H9 (cell line): ENCODE results near the gene ZNF521. TPM values are rescaled to one million over a fixed set of nuclear protein-coding genes. Genes with fewer than 3 reads are reported as not detected.

Experiments
- DNase-seq: peaks from one replicate; pipeline ENCODE4 v3.0.0-alpha.2; 2017
- H2AFZ ChIP-seq: one replicate; pipeline ENCODE4 v1.6.1; 2013; ENCODE audit warnings: mild to moderate bottlenecking, low read length, control low read depth, moderate library complexity
- H2AK5ac ChIP-seq: 2 replicates; pipeline ENCODE4 v1.6.1; 2013; ENCODE audit warnings: low read length, control low read depth, mixed read lengths; ENCODE audit not compliant: insufficient read length
- H2BK120ac ChIP-seq: one replicate; pipeline ENCODE4 v1.6.1; 2013; ENCODE audit warnings: low read depth, mild to moderate bottlenecking, low read length, control low read depth, inconsistent platforms; ENCODE audit not compliant: poor library complexity, severe bottlenecking
- H2BK12ac ChIP-seq: 2 replicates; pipeline ENCODE4 v1.6.1; 2013; ENCODE audit warnings: low read length, control low read depth, mixed read lengths, low read depth; ENCODE audit not compliant: insufficient read length
- H2BK15ac ChIP-seq: 2 replicates; pipeline ENCODE4 v1.6.1; 2013; ENCODE audit warnings: low read depth, low read length, control low read depth
- H2BK20ac ChIP-seq: one replicate; pipeline ENCODE4 v1.6.1; 2013; ENCODE audit warnings: low read depth, mild to moderate bottlenecking, low read length, control low read depth, inconsistent platforms; ENCODE audit not compliant: poor library complexity, severe bottlenecking
- H2BK5ac ChIP-seq: 2 replicates; pipeline ENCODE4 v1.6.1; 2013; ENCODE audit warnings: low read length, control low read depth, mixed read lengths; ENCODE audit not compliant: insufficient read length
- H3K14ac ChIP-seq: 2 replicates; pipeline ENCODE4 v1.6.1; 2013; ENCODE audit warnings: low read length, control low read depth; ENCODE audit not compliant: insufficient read depth
- H3K18ac ChIP-seq: 2 replicates; pipeline ENCODE4 v1.6.1; 2013; ENCODE audit warnings: low read depth, mild to moderate bottlenecking, mixed read lengths, low read length, control low read depth; ENCODE audit not compliant: insufficient read length
- H3K23ac ChIP-seq: 2 replicates; pipeline ENCODE4 v1.6.1; 2013; ENCODE audit warnings: low read length, control low read depth, mixed read lengths, low read depth; ENCODE audit not compliant: insufficient read length
- H3K23me2 ChIP-seq: 2 replicates; pipeline ENCODE4 v1.6.1; 2013; ENCODE audit warnings: low read depth, mild to moderate bottlenecking, mixed read lengths, low read length, control low read depth; ENCODE audit not compliant: insufficient read length, poor library complexity, severe bottlenecking
- H3K27ac ChIP-seq: 2 replicates; pipeline ENCODE4 v1.5.1; 2013; ENCODE audit warnings: low read length, control low read depth, mixed read lengths, low read depth; ENCODE audit not compliant: insufficient read length
- H3K27me3 ChIP-seq: 2 replicates; pipeline ENCODE4 v1.6.1; 2013; ENCODE audit warnings: low read length, control low read depth, inconsistent platforms; ENCODE audit not compliant: insufficient read depth
- H3K4ac ChIP-seq: 2 replicates; pipeline ENCODE4 v1.6.1; 2013; ENCODE audit warnings: low read depth, mild to moderate bottlenecking, control low read depth, inconsistent platforms, low read length, moderate library complexity
- H3K4me1 ChIP-seq: 2 replicates; pipeline ENCODE4 v1.6.1; 2013; ENCODE audit warnings: low read length, control low read depth, inconsistent platforms; ENCODE audit not compliant: insufficient read depth
- H3K4me2 ChIP-seq: 2 replicates; pipeline ENCODE4 v1.6.1; 2013; ENCODE audit warnings: low read length, control low read depth, mixed read lengths; ENCODE audit not compliant: insufficient read length, insufficient read depth
- H3K56ac ChIP-seq: 2 replicates; pipeline ENCODE4 v1.6.1; 2013; ENCODE audit warnings: low read depth, mild to moderate bottlenecking, mixed read lengths, low read length, control low read depth; ENCODE audit not compliant: insufficient read length
- H3K79me1 ChIP-seq: 2 replicates; pipeline ENCODE4 v1.6.1; 2013; ENCODE audit warnings: low read depth, mild to moderate bottlenecking, moderate library complexity, low read length, control low read depth, inconsistent platforms; ENCODE audit not compliant: insufficient read depth, poor library complexity, severe bottlenecking
- H3K79me2 ChIP-seq: 2 replicates; pipeline ENCODE4 v1.6.1; 2013; ENCODE audit warnings: low read length, control low read depth, inconsistent platforms; ENCODE audit not compliant: insufficient read depth
- H3K9ac ChIP-seq: 2 replicates; pipeline ENCODE4 v1.6.1; 2013; ENCODE audit warnings: low read length, control low read depth, mixed read lengths; ENCODE audit not compliant: insufficient read length; ENCODE audit errors: extremely low read depth
- H3K9me3 ChIP-seq: one replicate; pipeline ENCODE4 v1.6.1; 2013; ENCODE audit warnings: low read depth, low read length, inconsistent platforms; ENCODE audit not compliant: control insufficient read depth
- H3T11ph ChIP-seq: one replicate; pipeline ENCODE4 v1.6.1; 2013; ENCODE audit warnings: mild to moderate bottlenecking, low read length, control low read depth, inconsistent platforms
- H4K20me1 ChIP-seq: one replicate; pipeline ENCODE4 v1.6.1; 2013; ENCODE audit not compliant: control insufficient read depth, insufficient read length, insufficient read depth
- H4K5ac ChIP-seq: 2 replicates; pipeline ENCODE4 v1.6.1; 2013; ENCODE audit warnings: low read depth, mild to moderate bottlenecking, mixed read lengths, low read length, control low read depth; ENCODE audit not compliant: insufficient read length
- H4K8ac ChIP-seq: replicated peaks from 2 replicates; pipeline ENCODE4 v1.6.1; 2013; ENCODE audit warnings: low read length, control low read depth, mixed read lengths, low read depth; ENCODE audit not compliant: insufficient read length
- H4K91ac ChIP-seq: 2 replicates; pipeline ENCODE4 v1.6.1; 2013; ENCODE audit warnings: low read depth, mild to moderate bottlenecking, moderate library complexity, mixed read lengths, low read length, control low read depth; ENCODE audit not compliant: insufficient read length
- H3K27ac Mint-ChIP-seq, 3 experiments: 2 replicates in 2 of 3; 3 replicates in 1 of 3; pipeline ENCODE4 v1.8.0; 2020 to 2021; ENCODE audit warnings: mixed read lengths in 3 of 3, mild to moderate bottlenecking in 1 of 3, moderate library complexity in 1 of 3
- H3K27me3 Mint-ChIP-seq: 2 replicates; pipeline ENCODE4 v1.8.0; 2021; ENCODE audit warnings: low read depth, mild to moderate bottlenecking, moderate library complexity, mixed read lengths
- H3K36me3 Mint-ChIP-seq, 3 experiments: 2 replicates in 2 of 3; 3 replicates in 1 of 3; pipeline ENCODE4 v1.8.0; 2020 to 2021; ENCODE audit warnings: low read depth in 3 of 3, mixed read lengths in 3 of 3; ENCODE audit not compliant: insufficient read depth in 1 of 3
- H3K4me1 Mint-ChIP-seq, 2 experiments: 2 replicates each; pipeline ENCODE4 v1.8.0; 2020; ENCODE audit warnings: mixed read lengths in 2 of 2
- H3K4me3 Mint-ChIP-seq, 2 experiments: 2 replicates in 1 of 2; 3 replicates in 1 of 2; pipeline ENCODE4 v1.8.0; 2020 to 2021; ENCODE audit warnings: mild to moderate bottlenecking in 2 of 2, mixed read lengths in 2 of 2, moderate library complexity in 1 of 2
- H3K9me3 Mint-ChIP-seq, 2 experiments: 2 replicates in 1 of 2; 3 replicates in 1 of 2; pipeline ENCODE4 v1.8.0; 2020; ENCODE audit warnings: mild to moderate bottlenecking in 2 of 2, mixed read lengths in 2 of 2, moderate library complexity in 1 of 2
- CTCF ChIP-seq: fragments of 200-600 bp; sonication (generic); conservative IDR thresholded peaks from 3 replicates; pipeline ENCODE4 v1.8.0; 2021; ENCODE audit warnings: antibody characterized with exemption, mild to moderate bottlenecking
- WGBS: extraction: QIAGEN DNeasy Blood & Tissue Kit; methylation state at CpG from one replicate; pipeline ENCODE4 v1.1.7; 2013; ENCODE audit warnings: missing lambda C conversion rate, low lambda C conversion rate, mixed read lengths; ENCODE audit not compliant: insufficient read length; ENCODE audit errors: extremely low coverage; 5-methylcytosine and 5-hydroxymethylcytosine counted together
- total RNA-seq: library from RNA; stranded (reverse); gene quantifications from 2 replicates; pipeline ENCODE4 v1.2.1, GENCODE V29; 2021

The ZNF521 gene
- total RNA-seq, 1 experiment from 2014 or later, result 3.3 TPM

GRCh38 chr18:25288340-25288938, 63.5 kb downstream of the ZNF521 start:
- Histone ChIP-seq H3K23ac (no peak overlapping the region), H2BK15ac (no peak overlapping the region), H3T11ph (no peak overlapping the region), H3K9ac (no peak overlapping the region), H3K23me2 (no peaks in the 10 kb centered on the region), H3K18ac (no peak overlapping the region), H4K5ac (no peak overlapping the region), H3K79me2 (no peaks in the 10 kb centered on the region), H3K79me1 (no peaks in the 10 kb centered on the region), H3K27me3 (no peaks in the 10 kb centered on the region), H2AK5ac (no peak overlapping the region), H4K20me1 (no peaks in the 10 kb centered on the region), H2BK5ac (no peak overlapping the region), H3K27ac (no peak overlapping the region), H4K8ac (no peak overlapping the region), H2BK20ac (no peak overlapping the region), H2AFZ (no peak overlapping the region), H4K91ac (no peak overlapping the region), H3K4ac (no peak overlapping the region), H3K4me1 (no peaks in the 10 kb centered on the region), H3K9me3 (no peaks in the 10 kb centered on the region), H3K56ac (no peak overlapping the region), H3K4me2 (no peak overlapping the region), H2BK12ac (no peak overlapping the region), H2BK120ac (no peak overlapping the region), H3K14ac (no peak overlapping the region)
- H3K36me3 Mint-ChIP-seq, result no peaks in the 10 kb centered on the region
- no peaks in the 10 kb centered on the region; the same call in 1 of the 2 replicates for H3K27me3 Mint-ChIP-seq
- no CpG with 5 or more reads among the region's 4 CpGs for WGBS
- no peak overlapping the region for H3K27ac Mint-ChIP-seq
- H3K9me3 Mint-ChIP-seq, result no peaks in the 10 kb centered on the region
- no peak overlapping the region for H3K4me3 Mint-ChIP-seq
- DNase-seq, result no peak
- H3K4me1 Mint-ChIP-seq, result peaks cover 4 to 18% of the 10 kb centered on the region in 2 experiments; a peak in 3 of 4 replicates
- no peak for TF ChIP-seq CTCF
